Middle frontal gyrus (tissue), 1 donor: ENCODE results near the gene GPR108.
"Not testable (repeated sequence)": the region's sequence is repeated elsewhere in the genome, so short reads cannot be mapped to it uniquely, and the experiment has no call there.

ENCODE experiments used
- DNase-seq: peaks from one replicate; pipeline ENCODE4 v3.0.0-alpha.2; 2015; ENCODE audit warnings: low spot score; ENCODE audit errors: extremely low spot score

The GPR108 gene

DNA sequence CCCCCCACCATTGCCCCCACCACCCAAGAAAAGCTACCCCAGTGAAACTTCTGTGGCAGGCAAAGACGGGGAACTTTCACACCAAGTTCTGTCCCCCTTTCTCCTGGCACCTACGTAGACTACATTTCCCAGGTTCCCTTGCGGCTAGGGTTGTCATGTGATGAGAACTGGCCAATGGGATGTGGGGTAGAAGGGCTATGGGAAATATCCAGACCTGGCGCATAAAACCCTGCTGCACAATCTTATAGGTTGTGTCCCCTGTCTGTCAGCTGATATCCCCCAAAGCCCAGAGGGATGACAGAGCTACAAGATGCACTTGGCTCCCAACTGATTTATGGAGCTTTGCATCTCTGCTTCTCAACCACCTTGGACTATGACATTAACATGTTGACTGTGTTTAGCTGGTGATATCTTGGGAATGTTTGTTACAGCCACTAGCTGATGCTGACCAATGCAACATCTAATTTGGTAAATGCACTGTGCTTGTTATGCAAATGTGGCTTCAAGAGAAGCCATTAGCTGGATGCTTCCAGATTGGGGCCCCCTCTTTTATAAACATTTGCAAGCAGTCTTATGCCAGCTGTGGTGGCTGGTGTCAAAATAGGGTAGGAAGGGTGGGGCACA is 23.8 kb upstream of the GPR108 start:
- DNase-seq, result no peak

DNA sequence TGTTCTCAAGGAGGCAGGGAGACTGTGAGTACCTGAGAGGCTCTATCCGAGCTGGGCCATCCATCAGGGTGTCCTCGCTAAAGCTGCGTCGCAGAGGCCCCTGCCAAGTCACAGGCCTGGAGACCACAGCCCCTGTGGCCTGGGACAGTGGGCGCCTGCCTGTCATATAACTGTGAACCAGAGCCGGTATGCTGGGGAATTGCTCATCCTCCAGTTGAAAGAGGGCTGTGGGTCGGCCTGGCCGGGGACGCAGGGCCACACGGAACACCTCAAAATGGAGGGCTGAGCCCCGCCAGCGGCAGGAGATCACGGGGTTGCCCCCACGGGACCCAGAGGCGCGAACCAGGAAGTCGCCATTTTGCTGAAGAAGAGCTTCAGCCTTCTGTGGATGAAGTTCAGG is 23.2 kb upstream of the GPR108 start:
- DNase-seq, result no peak

DNA sequence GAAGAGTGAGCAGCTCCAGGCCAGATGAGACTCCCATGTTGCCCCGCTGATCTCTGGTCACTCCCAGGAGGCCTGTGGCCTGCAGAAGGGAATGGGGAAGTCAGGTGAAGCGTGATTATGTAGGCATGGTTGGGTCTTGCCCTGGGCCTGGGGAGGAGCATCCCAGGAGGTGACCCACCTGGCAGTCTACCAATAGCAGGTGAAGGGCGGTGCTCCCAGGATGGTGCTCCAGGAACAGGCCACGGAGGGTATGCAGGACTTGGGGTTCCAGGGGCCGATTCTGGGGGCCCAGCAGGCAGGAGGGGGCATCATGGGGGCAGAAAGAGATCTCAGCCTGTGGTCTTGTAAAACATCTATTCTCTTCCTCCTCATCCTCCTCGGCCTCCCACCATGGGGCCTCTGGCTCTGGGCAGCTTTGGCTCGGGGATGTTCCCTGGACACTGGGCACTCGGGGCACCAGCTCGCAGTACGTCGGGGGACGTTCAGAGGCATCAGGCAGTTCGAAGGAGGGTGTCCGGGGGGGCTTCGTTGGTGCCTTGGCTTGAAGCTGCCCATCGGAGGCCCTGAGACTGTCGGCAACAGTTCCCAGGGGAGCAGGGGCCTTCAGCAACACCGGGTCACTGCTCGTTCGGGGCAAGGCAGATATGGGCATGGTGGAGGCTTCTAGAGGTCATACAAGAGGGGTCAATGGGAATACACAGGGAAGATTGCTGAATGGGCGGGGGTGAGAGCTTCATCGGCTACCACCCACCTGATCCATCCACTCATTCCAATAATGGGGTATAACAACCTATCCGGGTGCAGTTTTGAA is 17.5 kb upstream of the GPR108 start:
- DNase-seq, result no peak

DNA sequence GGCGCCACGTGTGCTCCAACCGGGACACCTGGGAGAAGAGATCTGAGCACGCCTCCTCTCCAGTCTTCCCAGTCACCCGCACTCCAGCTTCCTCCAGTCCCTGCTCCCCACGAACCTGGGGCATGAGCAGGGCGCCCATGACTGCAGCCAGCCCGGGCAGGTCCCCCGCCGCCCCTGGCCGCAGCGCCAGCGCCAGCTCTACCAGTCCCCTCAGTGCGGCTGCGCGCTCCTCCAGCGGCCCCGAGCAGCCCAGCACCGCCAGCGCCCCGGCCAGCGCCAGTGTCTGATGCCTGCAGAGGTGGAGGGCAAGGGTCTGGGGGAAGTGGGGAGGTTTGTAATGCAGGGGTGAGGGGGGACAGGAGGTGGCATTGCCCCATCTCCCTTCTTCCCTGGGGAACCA is 16.8 kb upstream of the GPR108 start:
- DNase-seq, result no peak

DNA sequence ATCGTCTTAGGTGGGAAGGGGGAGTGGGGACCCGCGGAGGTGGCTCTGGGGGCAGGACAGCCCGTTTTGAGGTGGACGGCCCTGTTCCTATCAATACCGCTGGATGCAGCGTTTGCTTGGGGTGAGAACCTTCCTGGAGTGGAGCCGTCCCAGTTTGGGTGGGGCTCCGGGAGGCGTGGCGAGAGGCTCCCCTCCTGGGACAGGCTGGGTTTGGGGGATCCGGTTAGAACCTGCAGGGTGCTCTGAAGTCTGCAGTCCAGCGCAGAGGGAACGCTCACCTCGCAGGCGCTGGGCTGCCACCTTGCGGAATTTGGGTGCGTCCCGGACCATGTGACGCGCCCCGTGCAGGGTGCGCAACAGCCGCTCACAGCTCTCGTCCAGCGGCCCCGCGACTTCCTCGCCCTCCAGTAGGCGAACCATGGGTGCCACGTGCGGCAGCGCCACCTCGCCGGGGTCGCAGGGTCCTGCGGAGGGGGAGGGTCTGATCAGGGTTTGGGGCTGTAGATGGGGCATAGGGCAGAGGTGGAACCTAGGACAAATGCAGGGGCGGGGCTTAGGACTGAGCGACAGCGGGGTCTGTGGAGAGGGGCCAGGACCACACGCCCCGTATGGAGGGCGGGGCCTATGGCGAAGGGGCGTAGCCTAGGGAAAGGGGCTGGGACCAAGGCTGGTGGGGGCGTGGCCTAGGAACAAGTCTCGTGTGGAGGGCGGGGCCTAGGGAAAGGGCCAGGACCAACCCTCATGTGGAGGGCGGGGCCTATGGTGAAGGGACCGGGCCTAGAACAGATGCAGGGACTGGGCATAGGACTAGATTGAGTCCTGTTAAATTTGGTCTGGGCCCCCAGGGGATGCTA is 16.0 kb upstream of the GPR108 start:
- DNase-seq, result no peak

DNA sequence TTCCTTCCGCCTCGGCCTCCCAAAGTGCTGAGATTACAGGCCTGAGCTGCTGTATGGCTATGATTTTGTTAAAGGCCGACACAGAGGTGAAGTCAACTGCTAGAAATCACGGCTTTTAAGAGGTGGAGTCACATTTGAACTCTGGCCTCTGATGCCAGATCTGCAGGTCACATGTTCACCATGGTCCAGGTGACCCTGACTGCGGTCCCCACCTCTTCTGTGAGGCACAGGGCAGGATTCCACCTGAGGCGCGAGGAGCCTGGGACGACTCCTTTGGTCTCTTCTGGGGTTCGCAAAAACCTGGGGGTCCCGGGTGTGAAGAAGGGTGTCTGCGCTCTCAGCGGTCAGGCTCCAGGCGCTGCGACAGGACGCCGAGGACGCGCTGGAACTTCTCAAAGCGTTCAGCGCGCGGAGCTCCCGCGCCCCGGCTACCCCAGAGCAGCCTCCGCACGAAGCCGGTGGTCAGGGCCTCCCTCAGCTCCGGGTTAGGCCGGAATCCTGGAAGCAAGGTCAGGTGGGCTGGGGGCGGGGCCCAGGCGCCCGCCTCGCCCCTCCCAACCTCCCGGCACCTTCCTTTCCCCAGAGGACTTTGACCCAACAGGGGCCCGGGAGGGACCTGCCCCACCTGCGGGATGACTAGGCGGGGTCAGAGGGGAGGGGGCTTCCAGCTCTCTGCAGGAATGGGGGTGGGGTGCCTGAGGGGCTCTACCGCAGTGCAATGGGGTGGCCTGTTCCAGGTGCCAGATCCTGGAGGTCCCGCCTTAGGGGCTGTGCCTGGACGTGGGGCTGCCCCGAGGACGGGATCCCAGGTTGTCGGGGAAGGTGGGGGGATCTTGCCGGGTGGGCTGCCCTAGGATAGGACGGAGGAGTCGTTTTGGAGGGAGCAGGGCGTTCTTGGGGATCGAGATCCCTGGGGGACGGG is 15.1 kb upstream of the GPR108 start:
- DNase-seq, result no peak

DNA sequence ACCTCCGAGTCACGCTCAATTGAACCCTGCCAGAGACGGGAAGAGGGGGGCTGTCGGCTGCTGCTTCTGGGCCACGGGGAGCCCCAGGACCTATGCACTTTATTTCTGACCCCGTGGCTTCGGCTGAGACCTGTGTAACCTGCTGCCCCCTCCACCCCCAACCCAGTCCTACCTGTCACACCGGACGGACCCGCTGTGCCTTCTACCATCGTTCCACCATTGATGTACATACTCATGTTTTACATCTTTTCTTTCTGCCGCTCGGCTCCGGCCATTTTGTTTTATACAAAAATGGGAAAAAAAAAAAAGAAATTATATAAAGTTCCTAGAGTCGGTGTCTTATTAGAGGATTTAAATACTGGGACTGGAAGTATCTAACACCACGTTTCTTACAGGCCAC is 13.8 kb upstream of the GPR108 start:
- DNase-seq, result no peak

DNA sequence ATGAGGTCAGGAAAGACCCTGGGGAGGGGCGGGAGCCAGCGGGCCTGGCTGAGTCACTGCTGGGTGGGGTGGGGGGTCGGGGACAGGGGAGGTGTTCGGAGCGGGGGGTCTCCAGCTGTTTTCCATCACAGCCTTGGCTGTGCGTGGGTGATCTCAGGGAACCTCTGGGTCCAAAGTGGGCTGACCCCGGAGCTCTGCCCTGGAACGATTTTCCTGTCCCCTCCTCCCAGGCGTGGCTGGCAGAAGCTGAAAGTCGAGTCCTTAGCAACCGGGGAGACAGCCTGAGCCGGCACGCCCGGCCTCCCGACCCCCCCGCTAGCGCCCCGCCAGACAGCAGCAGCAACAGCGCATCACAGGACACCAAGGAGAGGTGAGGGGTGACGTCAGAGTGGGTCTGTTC is 12.7 kb upstream of the GPR108 start:
- no peak for DNase-seq

DNA sequence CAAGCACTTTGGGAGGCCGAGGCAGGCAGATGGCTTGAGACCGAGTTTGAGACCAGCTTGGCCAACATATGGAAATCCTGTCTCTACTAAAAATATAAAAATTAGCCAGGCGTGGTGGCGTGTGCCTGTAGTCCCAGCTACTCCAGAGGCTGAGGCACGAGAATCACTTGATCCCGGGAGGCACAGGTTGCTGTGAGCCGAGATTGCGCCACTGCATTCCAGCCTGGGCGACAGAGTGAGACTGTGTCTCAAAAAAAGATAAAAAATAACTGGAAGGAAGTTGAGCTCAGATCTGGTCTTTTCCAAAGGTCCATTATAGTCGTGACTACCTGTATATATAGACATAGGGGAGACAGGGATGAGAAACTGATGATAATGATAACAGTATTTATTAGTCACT is 11.2 kb upstream of the GPR108 start:
- not testable (repeated sequence) for DNase-seq

DNA sequence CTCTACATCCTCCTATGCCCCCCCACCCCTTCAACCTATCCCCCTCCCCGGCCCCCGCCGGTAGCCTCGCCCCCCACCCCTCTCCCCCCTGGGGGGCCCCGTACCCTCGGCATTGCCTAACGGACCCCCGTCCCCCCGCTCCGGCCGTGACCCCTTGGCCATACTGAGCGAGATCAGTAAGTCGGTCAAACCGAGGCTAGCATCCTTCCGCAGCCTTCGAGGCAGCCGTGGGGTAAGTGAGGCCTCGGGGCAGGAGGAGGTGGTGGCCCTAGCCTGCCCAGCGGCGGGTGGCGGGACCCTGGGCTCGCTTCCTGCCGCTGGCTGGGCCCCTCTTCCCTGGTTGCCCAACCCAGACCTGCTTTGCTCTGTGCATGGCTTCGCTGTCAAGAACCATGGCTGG is 8.6 kb upstream of the GPR108 start:
- DNase-seq, result no peak

DNA sequence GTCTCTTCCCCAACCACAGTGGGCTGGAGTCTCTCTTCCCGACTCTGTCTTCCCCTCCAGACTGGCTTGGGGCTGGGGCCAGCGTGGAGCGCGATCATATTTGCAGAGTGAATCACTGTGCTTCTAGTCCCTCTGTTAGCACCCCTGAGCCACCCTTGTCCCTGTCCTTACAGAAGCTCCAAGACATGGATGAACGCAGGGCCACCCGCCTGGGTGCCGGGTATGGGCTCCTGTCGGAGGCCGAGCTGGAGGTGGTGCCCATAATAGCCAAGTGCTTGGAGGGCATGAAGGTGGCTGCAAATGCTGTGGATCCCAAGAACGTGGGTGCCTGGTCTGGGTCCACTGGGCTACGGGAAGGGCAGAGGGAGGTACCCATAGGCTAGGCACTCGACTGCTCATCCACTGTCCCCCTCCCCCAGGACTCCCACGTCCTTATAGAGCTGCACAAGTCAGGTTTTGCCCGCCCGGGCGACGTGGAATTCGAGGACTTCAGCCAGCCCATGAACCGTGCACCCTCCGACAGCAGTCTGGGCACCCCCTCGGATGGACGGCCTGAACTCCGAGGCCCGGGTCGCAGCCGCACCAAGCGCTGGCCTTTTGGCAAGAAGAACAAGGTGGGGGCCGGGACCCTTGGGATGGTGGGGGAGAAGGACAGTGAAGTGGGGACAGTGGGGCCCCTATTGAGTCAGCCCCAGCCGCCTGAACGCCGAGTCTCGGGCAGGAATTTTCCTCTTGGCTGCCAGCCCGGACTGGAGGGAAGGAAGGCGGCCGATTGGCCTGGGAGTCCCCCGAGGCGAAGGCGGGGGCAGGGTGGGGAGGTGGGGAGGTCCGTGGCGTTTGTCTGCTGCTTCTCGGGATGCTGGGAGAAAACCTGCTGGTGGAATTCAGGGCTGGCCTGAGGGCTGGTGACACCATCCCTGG is 7.3 kb upstream of the GPR108 start:
- no peak for DNase-seq

DNA sequence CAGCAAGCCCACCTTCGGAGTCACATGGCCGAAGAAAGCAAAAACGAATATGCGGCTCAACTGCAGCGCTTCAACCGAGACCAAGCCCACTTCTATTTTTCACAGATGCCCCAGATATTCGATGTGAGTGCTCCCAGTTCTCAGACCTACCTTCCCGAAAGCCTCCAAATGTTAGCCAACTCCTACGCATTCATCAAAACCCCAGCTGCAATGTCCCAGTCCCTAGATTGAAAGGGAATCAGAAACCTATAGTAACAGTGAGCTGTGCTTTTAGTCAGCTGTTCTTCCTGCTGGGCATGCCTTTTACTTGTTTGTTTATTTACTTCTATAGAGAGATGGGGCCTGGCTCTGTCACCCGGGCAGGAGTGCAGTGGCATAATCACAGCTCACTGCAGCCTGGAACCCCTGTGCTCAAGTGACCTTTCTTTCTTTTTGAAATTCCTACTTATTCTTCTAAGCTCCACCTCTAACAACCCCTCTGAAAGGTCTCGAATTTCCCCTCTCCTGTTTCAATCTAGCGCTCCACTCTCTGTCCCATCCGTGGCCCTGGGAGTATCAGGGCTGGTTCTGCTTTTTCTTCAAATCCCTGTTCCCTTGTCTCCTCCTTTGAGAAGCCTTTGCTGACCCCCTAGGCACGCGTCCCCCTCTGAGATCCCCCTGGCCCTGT is 6.5 kb upstream of the GPR108 start:
- no peak for DNase-seq

DNA sequence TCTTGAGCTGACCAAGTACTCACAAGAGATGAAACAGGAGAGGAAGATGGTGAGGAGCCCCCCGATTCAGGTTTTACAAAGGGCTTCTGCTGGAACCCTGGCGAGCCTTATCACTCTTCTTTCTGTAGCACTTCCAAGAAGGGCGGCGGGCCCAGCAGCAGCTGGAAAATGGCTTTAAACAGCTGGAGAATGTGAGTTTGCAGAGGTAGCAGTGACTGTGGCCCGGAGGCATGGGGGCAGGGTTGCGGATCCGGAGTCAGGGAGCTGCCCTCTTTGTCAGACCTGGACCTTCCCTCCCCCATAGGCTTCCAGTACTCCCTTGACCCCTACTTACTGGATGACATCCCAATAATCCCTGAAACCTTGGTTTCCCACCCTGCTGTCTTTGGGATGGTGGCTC is 5.7 kb upstream of the GPR108 start:
- DNase-seq, result no peak

DNA sequence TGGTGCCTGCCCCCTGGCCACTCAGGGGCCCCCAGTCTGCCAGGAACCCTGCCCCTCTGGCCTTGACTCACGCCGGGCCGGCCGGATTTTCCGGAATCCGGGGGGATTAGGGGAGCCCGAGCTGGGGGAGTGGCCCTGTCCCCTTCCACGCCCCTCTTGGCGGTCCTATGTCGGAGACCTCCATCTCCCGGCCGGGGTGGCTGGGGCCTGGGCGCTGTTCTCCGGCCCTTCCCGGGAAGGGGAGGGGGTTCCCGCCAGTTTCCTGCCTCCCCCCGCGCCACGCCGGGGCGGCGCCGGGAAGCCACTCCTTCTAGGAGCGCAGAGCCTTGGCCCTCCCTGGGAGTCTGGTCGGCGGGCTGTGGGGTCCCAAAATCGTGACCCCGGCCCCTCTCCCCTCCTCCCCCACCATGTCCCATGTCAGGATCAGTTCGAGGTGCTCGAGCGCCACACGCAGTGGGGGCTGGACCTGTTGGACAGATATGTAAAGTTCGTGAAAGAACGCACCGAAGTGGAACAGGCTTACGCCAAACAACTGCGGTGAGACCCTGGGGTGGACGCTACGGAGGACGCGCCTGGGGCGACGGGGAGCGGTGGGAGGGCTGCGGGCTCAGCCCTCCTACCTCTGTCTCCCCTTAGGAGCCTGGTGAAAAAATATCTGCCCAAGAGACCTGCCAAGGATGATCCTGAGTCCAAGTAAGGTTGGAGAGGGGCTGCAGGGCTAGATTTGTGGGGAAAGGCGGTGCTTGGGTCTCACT is 3.4 kb upstream of the GPR108 start:
- DNase-seq, result no peak

DNA sequence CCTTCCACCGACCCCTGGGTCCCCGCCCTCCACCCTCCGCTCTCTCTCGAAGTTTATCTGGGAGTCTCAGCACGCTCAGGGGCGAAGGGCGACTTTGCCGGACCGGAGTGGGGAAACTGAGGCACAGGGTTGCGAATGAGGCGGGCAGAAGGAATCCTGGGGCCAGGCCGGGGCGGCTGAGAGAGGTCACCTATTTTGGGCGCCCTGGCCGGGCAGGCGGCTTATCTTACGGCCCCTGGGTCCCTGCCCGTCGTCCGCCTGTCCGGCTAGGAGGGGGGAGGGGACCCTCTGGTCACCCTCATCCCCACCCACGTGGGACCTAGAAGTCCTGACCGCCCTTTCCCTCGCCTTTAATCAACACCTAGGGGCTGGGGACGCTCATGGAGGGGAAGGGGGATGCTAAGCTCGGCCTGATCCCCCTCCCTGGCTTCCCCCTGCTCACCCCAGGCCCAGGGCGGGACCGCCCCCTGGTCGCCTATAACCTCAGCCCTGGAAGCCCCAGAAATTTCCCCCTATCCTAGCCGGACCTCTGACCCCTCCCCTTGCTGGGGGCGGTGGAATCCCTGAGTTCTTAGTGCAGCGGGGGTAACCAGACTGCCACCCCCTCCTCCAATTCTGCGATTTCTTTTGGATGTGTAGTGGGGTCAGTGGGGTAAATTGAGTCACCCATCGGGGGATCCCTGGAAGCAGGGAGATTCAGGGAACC is 2.7 kb upstream of the GPR108 start:
- no peak for DNase-seq

DNA sequence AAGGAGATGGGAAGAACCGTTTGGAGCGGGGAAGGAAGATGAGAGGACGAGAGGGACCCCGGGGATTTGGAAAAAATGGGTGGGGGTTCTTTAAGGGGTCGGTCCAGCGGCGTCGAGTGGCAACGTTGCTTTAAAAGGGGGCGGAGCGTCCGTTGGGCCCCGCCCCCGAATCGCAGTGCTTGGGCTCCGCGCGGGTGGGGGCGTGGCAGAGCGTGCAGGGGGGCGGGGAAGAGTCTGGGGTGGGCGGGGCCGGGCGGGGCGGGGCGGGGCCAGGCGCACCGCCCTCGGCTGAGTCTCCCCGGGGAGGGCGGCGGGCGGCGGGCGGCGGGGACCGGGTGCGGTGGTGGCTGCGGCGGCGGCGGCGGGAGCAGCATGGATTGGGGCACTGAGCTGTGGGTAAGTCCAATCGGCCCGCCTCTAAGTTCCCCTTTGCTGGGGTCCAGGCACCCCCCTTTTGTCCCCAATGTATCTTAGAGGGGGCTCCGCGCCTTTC is 2.1 kb upstream of the GPR108 start, which contains the start of gene TRIP10:
TRIP10 (plus strand) TSS at position 291 of the 493 bp plus-strand sequence; CDS start at position 373, 82 bp downstream.
- DNase-seq, result peak; percentile 59

DNA sequence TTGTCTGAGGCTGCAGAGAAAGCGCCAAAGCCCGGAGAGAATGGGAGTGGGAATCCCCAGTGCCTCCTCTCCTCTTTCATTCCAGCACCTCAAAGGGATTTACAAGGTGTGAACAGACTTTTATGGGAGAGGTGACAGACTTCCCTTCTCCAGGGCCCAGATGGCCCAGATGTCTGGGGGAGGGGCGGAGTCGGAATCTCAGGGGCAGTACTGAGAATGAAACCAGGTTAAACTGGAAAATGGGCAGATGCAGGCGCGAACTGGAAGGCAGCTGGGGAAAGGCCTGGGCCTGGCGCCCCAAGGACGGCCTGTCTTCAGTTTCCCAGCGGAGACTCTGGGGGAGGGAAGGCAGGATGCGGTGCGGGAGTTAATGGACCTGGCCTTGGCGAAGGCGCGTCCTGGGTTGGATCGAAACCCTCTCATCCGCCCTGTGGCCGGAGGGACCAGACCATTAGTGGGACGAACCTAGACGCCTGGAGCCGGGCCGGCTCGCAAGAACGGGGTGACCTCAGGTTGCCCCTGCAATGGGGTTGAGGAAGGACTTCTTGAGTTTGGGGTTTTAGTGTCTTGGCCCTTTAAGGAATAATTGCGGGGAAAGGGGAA is 1.5 kb upstream of the GPR108 start:
- DNase-seq, result no peak
